ENCODE measurements around the gene B4GALT7.
"Not testable (repeated sequence)": the region's sequence is repeated elsewhere in the genome, so short reads cannot be mapped to it uniquely, and the experiment has no call there.

B4GALT7 gene

DNA sequence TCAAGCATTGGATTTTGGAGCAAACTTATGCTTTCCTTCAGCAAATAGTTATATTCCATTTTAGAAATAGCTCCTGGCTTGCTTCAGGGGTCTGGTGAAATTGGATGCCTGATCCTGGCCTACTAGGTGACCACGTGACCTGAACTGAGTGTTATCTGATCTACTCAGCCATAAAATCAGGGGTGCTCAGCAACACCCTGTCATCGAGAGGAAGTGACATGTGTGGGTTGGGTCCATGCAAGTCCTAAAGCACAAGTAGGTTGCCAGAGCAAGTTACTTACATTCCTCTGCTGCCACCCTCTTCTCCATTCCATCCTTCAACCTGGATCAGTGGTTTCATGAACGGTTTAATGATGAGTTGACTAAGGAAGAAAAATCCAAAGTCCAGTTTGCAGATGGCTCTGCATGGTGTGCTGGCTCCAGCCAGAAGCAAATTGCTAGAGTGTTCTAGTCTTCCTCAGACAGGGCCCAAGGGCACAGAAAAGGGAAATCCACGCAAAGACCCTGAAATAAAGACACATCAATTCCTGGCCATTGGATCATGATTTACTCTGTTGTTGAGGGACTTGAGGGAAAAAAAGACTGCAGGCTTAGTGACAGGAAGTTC is 42.8 kb upstream of the B4GALT7 start:
- no peak overlapping the region for H3K4me3 ChIP-seq (ENCODE audit: low read depth, low read length)
- TF ChIP-seq, protein P1, sequence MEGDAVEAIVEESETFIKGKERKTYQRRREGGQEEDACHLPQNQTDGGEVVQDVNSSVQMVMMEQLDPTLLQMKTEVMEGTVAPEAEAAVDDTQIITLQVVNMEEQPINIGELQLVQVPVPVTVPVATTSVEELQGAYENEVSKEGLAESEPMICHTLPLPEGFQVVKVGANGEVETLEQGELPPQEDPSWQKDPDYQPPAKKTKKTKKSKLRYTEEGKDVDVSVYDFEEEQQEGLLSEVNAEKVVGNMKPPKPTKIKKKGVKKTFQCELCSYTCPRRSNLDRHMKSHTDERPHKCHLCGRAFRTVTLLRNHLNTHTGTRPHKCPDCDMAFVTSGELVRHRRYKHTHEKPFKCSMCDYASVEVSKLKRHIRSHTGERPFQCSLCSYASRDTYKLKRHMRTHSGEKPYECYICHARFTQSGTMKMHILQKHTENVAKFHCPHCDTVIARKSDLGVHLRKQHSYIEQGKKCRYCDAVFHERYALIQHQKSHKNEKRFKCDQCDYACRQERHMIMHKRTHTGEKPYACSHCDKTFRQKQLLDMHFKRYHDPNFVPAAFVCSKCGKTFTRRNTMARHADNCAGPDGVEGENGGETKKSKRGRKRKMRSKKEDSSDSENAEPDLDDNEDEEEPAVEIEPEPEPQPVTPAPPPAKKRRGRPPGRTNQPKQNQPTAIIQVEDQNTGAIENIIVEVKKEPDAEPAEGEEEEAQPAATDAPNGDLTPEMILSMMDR (IDR thresholded peaks at IDR 0.05; ENCODE audit: low read depth, low read length) = no peak

GRCh38 chr5:177557796-177558195 is 42.1 kb upstream of the B4GALT7 start:
- TF ChIP-seq, protein P1 (IDR thresholded peaks at IDR 0.05; ENCODE audit: low read depth, low read length) = no peak

GRCh38 chr5:177559446-177559941 is 40.4 kb upstream of the B4GALT7 start:
- not testable (repeated sequence) for H3K4me3 ChIP-seq (ENCODE audit: low read depth, low read length)

More at GRCh38 chr5:177557796-177558195, 42.1 kb upstream of the B4GALT7 start:
- H3K4me3 ChIP-seq (ENCODE audit: low read depth, low read length) = no peak overlapping the region

GRCh38 chr5:177565046-177565445 is 34.9 kb upstream of the B4GALT7 start:
- no peak overlapping the region for H3K4me3 ChIP-seq (ENCODE audit: low read depth, low read length)

GRCh38 chr5:177568326-177568725 is 31.6 kb upstream of the B4GALT7 start:
- TF ChIP-seq, protein P1 (IDR thresholded peaks at IDR 0.05; ENCODE audit: low read depth, low read length) = no peak
- no peak overlapping the region for H3K4me3 ChIP-seq (ENCODE audit: low read depth, low read length)

More at GRCh38 chr5:177565046-177565445, 34.9 kb upstream of the B4GALT7 start:
- TF ChIP-seq, protein P1 (IDR thresholded peaks at IDR 0.05; ENCODE audit: low read depth, low read length) = no peak

GRCh38 chr5:177569894-177570293 is 30.0 kb upstream of the B4GALT7 start:
- TF ChIP-seq, protein P1 (IDR thresholded peaks at IDR 0.05; ENCODE audit: low read depth, low read length) = no peak

DNA sequence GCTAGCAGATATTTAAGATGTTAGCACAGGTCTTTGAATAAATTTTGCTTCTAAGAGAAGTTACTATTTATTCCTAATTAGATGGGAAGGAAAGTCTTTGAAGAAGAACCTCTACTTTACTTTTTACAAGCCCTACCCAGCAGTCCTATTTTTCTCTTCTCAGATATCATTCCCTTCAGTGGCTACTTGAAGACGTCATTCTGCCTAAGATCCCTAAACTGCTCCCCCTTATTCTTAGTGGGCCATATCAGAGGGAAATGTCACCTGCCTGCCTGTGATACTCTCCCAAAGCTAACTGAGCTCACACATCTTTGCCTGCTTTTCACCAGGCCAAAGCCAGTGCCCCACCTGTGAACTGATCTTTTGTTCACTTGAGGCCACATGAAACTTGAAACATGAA is 24.4 kb upstream of the B4GALT7 start:
- TF ChIP-seq, protein P1 (IDR thresholded peaks at IDR 0.05; ENCODE audit: low read depth, low read length) = no peak
- H3K4me3 ChIP-seq (ENCODE audit: low read depth, low read length) = no peak overlapping the region

More at GRCh38 chr5:177569894-177570293, 30.0 kb upstream of the B4GALT7 start:
- H3K4me3 ChIP-seq (ENCODE audit: low read depth, low read length) = no peak overlapping the region

- TF ChIP-seq, protein P1 (IDR thresholded peaks at IDR 0.05; ENCODE audit: low read depth, low read length) = no peak
- H3K4me3 ChIP-seq (ENCODE audit: low read depth, low read length) = no peak overlapping the region
Measured at GRCh38 chr5:177576169-177576568, 23.8 kb upstream of the B4GALT7 start.

All from WI38 (cell line).